C4-2B (cell line): ENCODE measurements around the gene ACSF3.

Experiments
- ZFX ChIP-seq: fragments of 450-650 bp; IDR thresholded peaks from 2 replicates; pipeline ENCODE4 v1.6.1; 2017
- TF ChIP-seq, protein P1 (sequence below): fragments of 450-650 bp; conservative IDR thresholded peaks from 2 replicates; pipeline ENCODE4 v1.5.1; 2017; ENCODE audit warnings: mild to moderate bottlenecking

DNA sequence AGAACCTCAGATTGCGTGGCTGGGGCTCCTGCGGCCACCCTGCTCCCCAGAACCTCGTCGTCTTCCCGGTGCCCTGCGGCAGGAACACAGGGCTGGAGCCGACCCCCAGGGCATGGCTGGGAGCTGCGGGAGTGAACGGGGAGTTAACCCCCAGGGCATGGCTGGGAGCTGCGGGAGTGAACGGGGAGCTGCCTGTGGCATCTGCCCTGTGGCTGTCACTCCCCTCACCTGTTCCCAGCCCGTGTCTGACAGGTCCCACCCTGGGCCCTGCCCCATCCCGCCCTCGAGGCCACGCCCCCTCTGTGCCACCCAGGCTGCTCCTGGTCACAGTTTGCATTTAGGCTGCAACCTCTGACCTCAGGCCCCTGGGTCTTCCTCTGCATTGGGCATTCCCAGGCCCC, 39.4 kb upstream of the ACSF3 start:
- TF ChIP-seq, protein P1, sequence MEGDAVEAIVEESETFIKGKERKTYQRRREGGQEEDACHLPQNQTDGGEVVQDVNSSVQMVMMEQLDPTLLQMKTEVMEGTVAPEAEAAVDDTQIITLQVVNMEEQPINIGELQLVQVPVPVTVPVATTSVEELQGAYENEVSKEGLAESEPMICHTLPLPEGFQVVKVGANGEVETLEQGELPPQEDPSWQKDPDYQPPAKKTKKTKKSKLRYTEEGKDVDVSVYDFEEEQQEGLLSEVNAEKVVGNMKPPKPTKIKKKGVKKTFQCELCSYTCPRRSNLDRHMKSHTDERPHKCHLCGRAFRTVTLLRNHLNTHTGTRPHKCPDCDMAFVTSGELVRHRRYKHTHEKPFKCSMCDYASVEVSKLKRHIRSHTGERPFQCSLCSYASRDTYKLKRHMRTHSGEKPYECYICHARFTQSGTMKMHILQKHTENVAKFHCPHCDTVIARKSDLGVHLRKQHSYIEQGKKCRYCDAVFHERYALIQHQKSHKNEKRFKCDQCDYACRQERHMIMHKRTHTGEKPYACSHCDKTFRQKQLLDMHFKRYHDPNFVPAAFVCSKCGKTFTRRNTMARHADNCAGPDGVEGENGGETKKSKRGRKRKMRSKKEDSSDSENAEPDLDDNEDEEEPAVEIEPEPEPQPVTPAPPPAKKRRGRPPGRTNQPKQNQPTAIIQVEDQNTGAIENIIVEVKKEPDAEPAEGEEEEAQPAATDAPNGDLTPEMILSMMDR = no peak
- no peak for TF ChIP-seq ZFX
